GM18909 (cell line): ENCODE measurements around the gene RAC2.

Experiments
- ATAC-seq: cut with Tn5 transposase; IDR thresholded peaks from one replicate; pipeline ENCODE4 v1.9.1; 2021; ENCODE audit warnings: mild to moderate bottlenecking; ENCODE audit not compliant: unreplicated experiment, poor library complexity

The RAC2 gene

DNA sequence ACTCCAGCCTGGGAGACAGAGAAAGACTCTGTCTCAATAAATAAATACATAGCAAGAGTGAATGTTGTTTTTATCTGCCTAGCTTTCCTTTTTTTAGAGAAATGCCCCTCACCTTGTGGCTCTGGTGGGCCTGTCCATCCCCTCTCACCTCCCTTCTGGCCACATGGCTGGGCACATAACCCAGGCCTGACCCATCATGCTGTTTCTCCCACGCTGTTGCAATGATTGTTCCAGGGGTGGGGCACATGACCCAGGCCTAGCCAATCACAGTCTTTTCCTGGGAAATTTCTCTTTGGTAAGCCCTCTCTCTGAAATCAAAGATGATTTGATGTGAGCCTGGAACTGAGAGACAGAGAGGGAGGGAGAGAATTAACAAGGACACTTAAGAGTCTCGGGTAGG lies 32.7 kb upstream of the RAC2 start:
- no peak for ATAC-seq

- no peak for ATAC-seq
Measured at GRCh38 chr22:37275622-37276021, 31.6 kb upstream of the RAC2 start.

DNA sequence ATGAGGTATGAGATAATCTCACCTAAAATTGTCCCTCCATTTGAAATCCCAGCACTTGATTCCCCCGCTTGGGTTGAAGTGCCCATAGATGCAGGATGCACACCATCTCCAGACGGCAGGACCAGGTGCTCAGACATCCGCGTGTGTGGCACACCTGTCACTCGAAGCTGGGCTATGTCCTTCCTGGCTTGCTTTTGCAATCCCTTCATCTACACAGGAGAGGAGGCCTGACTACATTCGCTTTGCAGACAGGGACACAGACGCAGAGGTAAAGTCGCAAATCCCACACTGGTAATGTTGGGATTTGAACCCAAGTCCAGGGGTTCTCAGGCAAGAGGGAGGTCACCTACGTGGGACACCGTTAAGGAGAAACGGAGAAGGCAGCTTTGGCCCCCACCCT lies 31.1 kb upstream of the RAC2 start:
- ATAC-seq, result no peak

DNA sequence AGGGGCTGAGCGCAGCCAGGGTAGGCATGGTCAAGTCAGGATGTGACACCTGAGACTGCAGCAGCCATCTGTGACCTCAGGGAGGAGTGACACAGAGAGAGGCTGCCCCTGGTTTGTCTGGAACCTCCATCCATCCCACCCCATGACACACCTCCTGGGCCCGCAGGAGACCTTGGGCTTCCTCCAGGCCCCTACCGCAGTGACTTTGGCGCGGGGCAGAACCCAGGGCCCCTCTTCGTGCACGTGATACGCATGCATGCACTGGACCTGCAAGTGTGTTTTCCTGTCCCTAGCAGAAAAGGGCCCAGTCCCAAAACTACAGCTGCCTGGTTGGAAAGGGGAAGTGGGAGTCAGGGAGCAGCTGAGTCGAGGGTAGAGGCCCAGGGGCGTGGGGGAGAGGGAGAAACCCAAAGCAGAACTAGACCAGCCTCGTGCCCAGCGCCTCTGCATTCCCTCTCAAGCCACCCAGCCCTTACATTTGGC lies 30.4 kb upstream of the RAC2 start:
- peak; percentile 60 for ATAC-seq

GRCh38 chr22:37273846-37274225 lies 29.8 kb upstream of the RAC2 start:
- no peak for ATAC-seq

DNA sequence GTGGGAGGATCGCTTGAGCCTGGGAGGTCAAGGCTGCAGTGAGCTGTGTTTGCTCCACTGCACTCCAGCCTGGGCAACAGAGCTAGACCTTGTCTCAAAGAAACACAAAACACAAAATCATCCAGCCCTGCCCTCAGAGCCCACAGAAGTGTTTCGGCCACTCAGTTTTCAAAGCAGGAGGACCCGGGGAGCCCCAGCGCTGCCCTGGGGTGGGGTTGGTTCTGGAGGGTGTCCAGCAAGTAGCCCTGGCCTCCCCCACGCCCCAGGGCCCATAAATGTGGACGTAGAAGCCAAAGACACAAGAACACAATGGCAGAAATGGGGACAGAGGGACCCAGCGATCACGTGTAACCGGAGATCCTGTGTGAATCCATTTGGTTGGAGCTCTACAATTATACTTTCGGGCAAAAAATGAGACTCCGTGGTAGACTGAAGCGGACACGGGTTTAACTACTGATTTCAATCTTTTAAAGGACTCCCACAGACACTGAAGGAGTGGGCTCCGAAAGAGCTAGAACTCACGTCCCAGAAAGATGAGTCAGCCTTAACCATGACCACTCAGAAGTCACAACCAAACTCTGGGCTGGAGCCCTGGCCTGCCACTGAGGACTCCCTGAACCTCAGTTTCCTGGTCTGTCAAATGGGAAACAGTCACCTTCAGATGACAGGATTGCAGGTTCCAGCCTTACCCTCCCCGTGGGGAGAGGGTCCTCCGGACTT lies 29.2 kb upstream of the RAC2 start:
- no peak for ATAC-seq

DNA sequence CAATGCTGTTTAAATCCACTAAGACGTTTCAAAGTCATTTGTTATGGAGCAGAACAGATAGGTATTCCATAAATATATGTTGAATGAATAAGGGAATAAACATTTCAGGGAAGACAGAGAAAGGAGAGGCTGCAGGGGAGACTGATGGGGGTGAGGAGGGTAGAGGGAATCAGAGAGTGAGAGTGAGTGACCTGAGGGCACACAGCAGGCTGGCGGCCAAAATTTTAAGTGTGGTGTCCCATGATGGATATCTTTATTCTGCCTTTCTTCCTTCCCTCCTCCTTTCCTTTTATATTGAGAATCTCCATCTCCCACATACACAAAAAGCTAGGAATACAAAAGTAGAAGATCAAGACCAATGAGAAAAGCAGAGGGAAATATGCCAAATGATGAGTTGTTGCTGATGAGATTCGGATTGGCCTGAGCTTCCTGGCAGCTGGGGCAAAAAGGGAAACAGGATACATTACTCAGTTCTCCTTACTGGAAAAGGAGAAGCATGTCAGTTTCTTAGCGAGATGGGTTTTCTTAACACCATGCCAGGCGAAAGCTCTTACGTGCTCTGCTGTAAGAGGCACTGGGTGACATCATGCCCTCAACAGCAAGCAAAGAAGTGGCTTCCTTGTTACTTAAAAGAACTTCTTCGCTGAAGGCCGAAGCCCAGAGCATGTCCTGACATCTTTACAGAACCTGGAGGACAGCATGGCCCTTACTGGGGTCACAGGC lies 27.0 kb upstream of the RAC2 start:
- ATAC-seq, result no peak

- no peak for ATAC-seq
Measured at GRCh38 chr22:37269936-37270678, 26.0 kb upstream of the RAC2 start.

- ATAC-seq, result no peak
Measured at GRCh38 chr22:37267661-37268413, 23.8 kb upstream of the RAC2 start.

DNA sequence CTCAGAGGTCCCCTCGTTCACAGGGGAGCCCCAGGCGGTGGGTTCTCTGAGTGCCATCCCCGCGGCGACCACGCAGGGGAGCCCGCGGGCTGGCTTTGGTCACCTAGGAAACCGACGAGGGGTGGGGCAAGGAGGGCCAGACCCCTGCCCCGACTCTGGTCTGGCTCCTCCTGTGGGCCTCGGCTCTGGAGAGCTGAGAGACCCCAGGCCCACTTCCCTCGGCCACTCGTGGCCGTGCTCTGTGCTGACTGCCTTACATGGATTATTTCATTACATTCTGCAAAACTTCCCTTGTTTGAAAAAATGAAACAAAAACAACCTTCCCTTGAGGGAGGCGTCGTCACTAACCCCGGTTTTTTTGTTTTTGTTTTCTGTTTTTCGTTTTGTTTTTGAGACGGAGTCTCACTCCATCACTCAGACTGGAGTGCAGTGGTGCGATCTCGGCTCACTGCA lies 23.1 kb upstream of the RAC2 start:
- ATAC-seq, result no peak

- no peak for ATAC-seq
Measured at GRCh38 chr22:37266581-37267134, 22.6 kb upstream of the RAC2 start.

DNA sequence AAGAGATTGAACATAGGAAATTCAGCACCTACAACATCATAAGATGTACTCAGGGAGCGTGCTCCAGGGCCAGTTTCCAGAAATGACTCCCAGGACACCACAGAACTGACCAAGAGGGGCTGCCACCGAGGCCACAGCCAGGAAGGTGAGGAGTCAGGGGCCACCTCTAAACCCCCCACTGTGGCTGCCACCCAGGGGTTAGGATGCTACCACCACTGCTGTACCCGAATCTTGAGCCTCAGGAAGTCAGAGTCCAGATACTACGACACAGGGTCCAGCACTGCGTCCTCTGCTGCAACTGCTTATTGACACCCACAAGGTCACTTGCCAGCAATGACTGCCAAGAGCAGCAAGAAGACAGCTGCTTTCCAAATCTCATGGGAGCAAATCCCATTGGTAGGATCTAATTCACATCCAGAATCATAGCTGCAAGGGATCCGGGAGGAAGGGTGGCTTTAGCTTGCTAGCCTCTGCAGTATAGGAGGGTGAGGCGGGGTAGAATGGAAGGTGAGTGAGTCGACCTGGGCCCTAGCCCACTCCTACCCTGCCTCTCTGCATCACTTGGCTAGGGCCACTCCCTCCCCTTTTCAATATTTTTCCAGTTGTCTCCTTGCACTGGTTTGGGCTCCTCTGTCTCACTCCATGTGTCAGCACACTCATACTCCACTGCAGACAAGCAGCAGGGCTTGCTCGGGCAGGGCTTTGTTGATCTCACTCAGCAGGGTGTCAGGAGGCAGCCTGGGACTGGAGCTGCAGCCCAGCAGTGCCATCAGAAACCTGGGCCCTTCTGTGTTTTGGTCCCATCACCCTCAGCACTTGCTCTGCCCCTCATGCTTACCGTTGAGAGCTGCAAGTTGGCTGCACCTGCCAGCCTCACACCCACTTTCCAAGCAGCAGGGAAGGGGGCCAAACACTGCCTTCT lies 20.2 kb upstream of the RAC2 start:
- no peak for ATAC-seq

DNA sequence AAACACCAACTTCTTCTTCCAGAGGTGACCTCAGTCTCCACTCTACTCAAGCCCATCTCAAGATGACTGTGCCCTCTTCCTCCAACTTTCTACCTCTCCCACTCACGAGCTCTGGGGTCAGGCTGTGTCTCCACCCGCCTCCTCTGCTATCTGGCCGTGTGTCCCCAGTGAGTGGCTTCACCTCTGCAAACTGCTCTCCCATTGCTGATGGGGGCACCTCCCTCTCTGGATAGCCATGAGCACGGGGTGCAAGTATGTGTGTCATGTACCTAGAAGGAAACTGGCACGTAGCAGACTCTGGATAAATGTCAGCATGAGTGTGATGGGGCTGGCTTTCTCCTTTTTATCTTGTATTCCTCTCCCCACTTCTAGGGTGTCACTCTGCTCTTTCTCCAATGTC lies 18.3 kb upstream of the RAC2 start:
- no peak for ATAC-seq

DNA sequence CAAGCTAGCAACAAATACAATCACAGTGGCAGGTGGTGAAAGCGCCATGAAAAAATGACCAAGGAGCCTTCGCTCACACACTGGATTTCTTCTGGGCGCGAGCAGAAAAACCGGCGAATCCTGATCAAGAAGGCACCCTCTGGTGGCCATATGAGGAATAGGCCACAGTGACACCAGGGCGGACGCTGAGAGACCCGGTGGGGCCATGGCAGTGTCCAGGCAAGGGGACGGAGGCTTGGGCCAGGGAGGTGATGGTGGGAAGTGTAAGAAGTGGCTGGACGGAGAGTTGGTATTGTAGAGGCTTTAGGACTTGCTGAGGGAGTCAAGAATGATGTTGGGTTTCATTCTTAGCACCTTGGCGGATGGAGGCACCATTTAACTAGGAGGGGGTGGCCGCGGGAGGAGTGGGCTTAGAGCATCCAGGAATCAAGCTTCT lies 16.9 kb upstream of the RAC2 start:
- ATAC-seq, result no peak

DNA sequence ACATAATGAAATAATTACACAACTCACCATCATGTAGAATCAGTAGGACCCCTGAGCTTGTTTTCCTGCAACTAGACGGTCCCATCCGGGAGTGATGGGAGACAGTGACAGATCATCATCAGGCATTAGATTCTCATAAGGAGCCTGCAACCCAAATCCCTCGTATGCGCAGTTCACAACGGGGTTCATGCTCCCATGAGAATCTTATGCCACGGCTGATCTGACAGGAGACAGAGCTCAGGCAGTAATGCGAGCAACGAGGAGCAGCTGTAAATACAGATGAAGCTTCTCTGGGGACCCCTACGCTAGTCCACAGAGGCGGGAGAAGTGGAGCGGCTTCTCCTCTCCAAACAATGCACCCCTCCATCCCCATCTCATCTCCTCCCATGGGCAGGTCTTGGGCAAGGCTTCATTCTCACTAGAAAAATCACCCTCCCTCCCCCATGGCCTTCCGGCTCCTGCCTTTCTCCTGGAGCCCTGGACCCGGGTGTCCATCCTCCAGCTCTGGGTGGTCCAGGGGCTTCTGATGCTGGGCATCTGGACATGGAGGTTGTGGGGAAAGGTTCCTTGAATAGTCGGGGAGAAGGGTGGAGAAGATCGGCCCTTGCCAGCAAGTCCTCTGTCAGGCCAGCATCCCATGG lies 16.2 kb upstream of the RAC2 start:
- ATAC-seq, result no peak

DNA sequence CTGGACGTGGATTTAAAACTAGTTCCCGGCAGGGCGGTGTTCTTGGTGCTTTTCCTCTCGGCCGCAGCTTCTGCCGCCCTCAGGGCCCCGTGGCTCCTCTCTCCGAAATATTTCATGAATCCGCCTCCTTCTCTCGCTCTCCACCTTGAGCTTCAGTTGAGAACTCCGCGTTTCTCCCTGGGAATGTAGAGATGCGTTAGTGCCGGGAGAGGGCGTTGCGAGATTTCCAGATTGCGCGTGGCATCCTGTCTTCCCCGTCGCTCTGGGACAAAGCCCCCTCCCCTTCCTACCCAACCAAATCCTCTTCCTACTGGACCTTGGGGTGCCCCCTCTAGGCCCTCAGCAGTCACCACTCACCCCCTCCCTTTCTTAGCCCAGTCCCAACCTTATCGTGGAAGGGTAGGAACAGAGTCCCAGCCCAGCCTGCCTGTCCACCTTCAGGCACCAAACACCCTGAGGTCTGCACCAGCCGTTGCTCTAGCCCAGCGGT lies 15.5 kb upstream of the RAC2 start:
- no peak for ATAC-seq

DNA sequence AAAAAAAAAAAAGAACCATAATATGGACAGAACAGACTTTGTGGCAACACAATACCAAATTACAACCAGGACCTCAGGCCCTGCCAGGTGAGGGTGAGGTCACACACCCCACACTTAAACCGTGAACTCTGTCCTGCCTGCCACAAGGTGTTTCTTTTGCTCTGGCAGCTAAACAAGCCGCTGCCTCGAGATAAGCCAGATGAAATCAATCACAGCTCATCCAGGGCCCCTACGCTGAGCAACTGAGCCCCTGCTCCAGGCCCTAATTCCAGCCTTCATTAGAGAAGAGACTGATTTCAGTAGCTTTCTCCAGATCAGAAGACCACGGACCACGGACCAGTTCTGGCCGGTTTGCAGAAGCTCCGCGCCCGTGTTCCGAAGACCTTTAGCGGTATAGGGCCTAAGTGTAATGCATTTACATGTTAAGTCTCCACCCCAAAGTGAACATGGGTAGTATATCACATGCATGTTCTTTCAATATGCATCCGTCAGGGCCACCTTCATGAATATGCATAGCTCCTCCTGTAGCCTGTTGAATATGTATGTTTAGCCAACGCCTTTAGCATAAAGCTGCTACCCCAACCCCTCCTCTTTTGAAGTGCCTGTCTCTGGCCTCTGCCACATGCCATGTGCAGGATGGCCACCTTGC lies 14.8 kb upstream of the RAC2 start:
- ATAC-seq, result no peak
